IPS-20b (cell line): Measurements from ENCODE around the gene PLA2G2E.
"Not testable (repeated sequence)": the region's sequence is repeated elsewhere in the genome, so short reads cannot be mapped to it uniquely, and the experiment has no call there.

Experiments used
- H3K27ac ChIP-seq: one replicate; pipeline ENCODE4 v1.5.1; 2013; ENCODE audit warnings: low read length
- H3K27me3 ChIP-seq: 2 replicates; pipeline ENCODE4 v1.6.1; 2013; ENCODE audit warnings: mild to moderate bottlenecking, low read length, inconsistent platforms; ENCODE audit not compliant: insufficient read depth
- H3K36me3 ChIP-seq: 2 replicates; pipeline ENCODE4 v1.6.1; 2013; ENCODE audit warnings: low read depth, mild to moderate bottlenecking, inconsistent platforms, low read length, moderate library complexity; ENCODE audit not compliant: insufficient read depth
- H3K4me1 ChIP-seq: 2 replicates; pipeline ENCODE4 v1.6.1; 2013; ENCODE audit warnings: mild to moderate bottlenecking, control low read depth, inconsistent platforms, low read length, moderate library complexity; ENCODE audit not compliant: insufficient read depth
- H3K4me3 ChIP-seq: 2 replicates; pipeline ENCODE4 v1.5.1; 2013; ENCODE audit warnings: mild to moderate bottlenecking, low read length, inconsistent platforms
- H3K9ac ChIP-seq: 2 replicates; pipeline ENCODE4 v1.6.1; 2013; ENCODE audit warnings: low read depth, mild to moderate bottlenecking, inconsistent platforms, low read length, moderate library complexity
- H3K9me3 ChIP-seq: 2 replicates; pipeline ENCODE4 v1.6.1; 2013; ENCODE audit warnings: mild to moderate bottlenecking, low read depth, low read length, inconsistent platforms; ENCODE audit not compliant: insufficient read depth

PLA2G2E gene

DNA sequence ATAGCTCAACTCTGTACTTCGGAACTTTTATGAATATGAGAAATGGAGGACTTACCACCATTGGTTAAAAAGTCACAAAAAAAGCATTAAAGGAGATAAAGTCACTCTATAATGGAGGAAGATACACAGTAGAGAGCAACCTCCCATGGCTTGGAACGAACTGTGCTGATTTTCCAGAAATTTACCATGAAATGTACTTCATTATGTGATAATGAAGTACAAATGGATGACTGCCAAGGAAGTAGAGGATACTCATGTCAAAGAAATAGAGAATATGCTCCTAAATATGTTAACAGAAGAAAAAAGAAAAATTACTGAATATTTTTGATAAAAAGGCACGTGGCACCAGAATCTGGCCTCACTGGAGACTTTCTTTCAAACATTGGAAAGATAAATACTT, 23.6 kb upstream of the PLA2G2E start:
- Histone ChIP-seq H3K9ac (no peak overlapping the region), H3K4me3 (no peak overlapping the region), H3K27me3 (no peaks in the 10 kb centered on the region), H3K27ac (no peak overlapping the region), H3K4me1 (peaks cover 2% of the 10 kb centered on the region; the same call in 1 of the 2 replicates), H3K9me3 (no peaks in the 10 kb centered on the region), H3K36me3 (no peaks in the 10 kb centered on the region)

DNA sequence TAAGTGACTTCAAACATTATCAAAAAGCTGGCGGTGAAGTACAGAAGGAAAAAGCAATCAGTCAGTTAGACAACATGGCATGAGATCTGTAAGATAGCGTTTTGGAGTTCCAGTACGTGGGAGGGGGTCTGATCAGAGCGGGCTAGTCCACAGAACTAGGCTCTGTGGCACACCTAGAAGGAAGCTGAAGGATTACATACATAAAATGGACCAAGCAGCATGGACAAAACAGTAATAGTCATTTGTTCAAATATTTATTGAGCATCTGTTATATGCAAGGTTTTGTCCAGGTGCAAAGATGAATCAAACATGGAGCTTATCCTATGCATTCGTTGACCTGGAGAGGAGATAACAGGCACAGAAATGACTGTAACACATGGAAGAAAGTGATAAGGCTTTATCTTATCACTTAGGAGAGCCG, 22.9 kb upstream of the PLA2G2E start:
- Histone ChIP-seq H3K4me3 (no peak overlapping the region), H3K4me1 (peaks cover 2% of the 10 kb centered on the region; the same call in 1 of the 2 replicates), H3K36me3 (no peaks in the 10 kb centered on the region), H3K27ac (no peak overlapping the region), H3K9ac (no peak overlapping the region), H3K9me3 (no peaks in the 10 kb centered on the region), H3K27me3 (no peaks in the 10 kb centered on the region)

GRCh38 chr1:19945914-19946313, 22.5 kb upstream of the PLA2G2E start:
- Histone ChIP-seq H3K27ac (no peak overlapping the region), H3K27me3 (no peaks in the 10 kb centered on the region), H3K4me3 (no peak overlapping the region), H3K9me3 (no peaks in the 10 kb centered on the region), H3K36me3 (no peaks in the 10 kb centered on the region), H3K4me1 (peaks cover 2% of the 10 kb centered on the region; the same call in 1 of the 2 replicates), H3K9ac (no peak overlapping the region)

DNA sequence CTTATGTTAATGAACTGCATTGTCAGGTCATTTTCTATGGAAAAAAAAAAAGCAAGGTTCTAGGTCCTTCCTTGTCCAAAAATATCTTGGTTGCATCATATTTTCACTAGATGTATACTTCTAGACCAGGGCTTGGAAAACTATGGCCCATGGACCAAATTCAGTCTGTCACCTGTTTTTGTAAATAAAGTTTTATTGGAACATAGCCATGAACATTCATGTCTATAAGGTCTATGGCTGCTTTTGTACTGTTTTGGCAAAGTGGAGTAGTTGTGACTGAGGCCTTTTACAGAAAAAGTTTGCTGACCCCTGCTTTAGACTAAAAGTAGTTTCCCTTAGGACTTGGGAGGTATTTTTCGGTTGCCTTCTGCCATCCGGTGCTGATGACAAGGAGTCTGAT, 19.2 kb upstream of the PLA2G2E start:
- no peaks in the 10 kb centered on the region for H3K4me1 ChIP-seq
- no peaks in the 10 kb centered on the region for H3K27me3 ChIP-seq
- no peaks in the 10 kb centered on the region for H3K36me3 ChIP-seq
- no peaks in the 10 kb centered on the region for H3K9me3 ChIP-seq
- no peak overlapping the region for H3K9ac ChIP-seq
- no peak overlapping the region for H3K27ac ChIP-seq
- H3K4me3 ChIP-seq: no peak overlapping the region

DNA sequence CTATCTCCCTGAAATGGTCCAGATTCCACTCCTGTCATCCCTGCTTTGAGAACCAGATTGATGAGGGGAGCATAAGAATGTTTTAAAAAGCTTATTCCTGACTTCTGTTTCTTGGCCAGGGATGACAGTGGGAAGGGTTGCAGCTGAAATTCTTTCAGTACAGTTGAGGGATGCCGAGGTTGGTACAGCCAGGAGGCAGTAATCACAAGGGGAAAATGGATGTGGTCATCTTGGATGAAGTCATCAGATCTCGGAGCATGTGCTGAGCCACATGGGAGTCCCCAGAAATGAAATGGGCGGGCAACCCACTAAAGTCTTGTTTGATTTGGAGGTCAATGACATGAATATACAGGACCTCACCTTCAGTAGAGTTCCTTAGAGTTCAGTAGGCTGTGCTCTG, 18.7 kb upstream of the PLA2G2E start:
- Histone ChIP-seq H3K4me3 (no peak overlapping the region), H3K36me3 (no peaks in the 10 kb centered on the region), H3K9ac (no peak overlapping the region), H3K27me3 (no peaks in the 10 kb centered on the region), H3K4me1 (no peaks in the 10 kb centered on the region), H3K9me3 (no peaks in the 10 kb centered on the region), H3K27ac (no peak overlapping the region)

DNA sequence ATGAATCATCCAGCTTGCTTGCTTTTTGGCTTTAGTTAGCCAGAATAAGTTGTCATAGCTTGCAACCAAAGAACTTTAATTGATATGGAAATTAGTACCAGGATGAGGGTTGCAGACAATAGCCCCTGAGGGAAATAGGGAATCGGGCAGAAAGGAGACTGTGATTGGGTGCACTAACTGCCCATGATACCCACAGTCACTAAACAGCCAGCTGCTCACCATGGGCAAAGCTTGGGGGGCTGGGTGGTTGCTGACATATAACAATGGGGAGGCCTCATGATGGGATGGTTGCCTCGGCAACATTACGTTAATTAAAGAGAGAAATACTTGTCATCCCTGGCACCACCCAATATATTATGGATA, 17.8 kb upstream of the PLA2G2E start:
- Histone ChIP-seq H3K9me3 (no peaks in the 10 kb centered on the region), H3K4me1 (no peaks in the 10 kb centered on the region), H3K27me3 (no peaks in the 10 kb centered on the region), H3K9ac (no peak overlapping the region), H3K4me3 (no peak overlapping the region), H3K36me3 (no peaks in the 10 kb centered on the region), H3K27ac (no peak overlapping the region)

GRCh38 chr1:19940486-19941205, 17.2 kb upstream of the PLA2G2E start:
- H3K9ac ChIP-seq: no peak overlapping the region
- H3K4me1 ChIP-seq: no peaks in the 10 kb centered on the region
- H3K4me3 ChIP-seq: no peak overlapping the region
- no peak overlapping the region for H3K27ac ChIP-seq
- H3K27me3 ChIP-seq: no peaks in the 10 kb centered on the region
- no peaks in the 10 kb centered on the region for H3K36me3 ChIP-seq
- no peaks in the 10 kb centered on the region for H3K9me3 ChIP-seq

DNA sequence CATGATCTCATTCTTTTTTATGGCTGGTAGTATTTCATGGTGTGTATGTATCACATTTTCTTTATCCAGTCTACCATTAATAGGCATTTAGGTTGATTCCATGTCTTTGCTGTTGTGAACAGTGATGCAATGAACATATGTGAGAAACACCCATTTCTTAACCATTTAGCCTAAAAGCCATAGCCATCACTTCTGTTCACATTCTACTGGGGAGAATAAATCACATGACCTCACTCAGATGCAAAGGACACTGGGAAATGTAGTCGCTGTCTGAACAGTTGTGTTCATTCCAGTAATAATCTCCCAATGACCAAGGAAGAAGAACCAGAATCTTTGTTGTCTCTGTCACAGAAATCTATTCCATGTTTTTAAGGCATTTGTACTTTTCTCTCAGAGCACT, 15.1 kb upstream of the PLA2G2E start:
- H3K9me3 ChIP-seq: no peaks in the 10 kb centered on the region
- H3K27ac ChIP-seq: no peak overlapping the region
- no peaks in the 10 kb centered on the region for H3K4me1 ChIP-seq
- H3K36me3 ChIP-seq: no peaks in the 10 kb centered on the region
- H3K4me3 ChIP-seq: no peak overlapping the region
- no peak overlapping the region for H3K9ac ChIP-seq
- H3K27me3 ChIP-seq: no peaks in the 10 kb centered on the region

- no peaks in the 10 kb centered on the region for H3K27me3 ChIP-seq
- H3K4me3 ChIP-seq: no peak overlapping the region
- no peak overlapping the region for H3K9ac ChIP-seq
- H3K27ac ChIP-seq: no peak overlapping the region
- no peaks in the 10 kb centered on the region for H3K36me3 ChIP-seq
- H3K9me3 ChIP-seq: peaks cover 21% of the 10 kb centered on the region
- no peaks in the 10 kb centered on the region for H3K4me1 ChIP-seq
Observed at GRCh38 chr1:19936061-19936750, 12.8 kb upstream of the PLA2G2E start.

GRCh38 chr1:19934336-19934735, 10.9 kb upstream of the PLA2G2E start:
- no peaks in the 10 kb centered on the region for H3K4me1 ChIP-seq
- peaks cover 29% of the 10 kb centered on the region for H3K9me3 ChIP-seq
- no peaks in the 10 kb centered on the region for H3K27me3 ChIP-seq
- H3K36me3 ChIP-seq: no peaks in the 10 kb centered on the region
- no peak overlapping the region for H3K4me3 ChIP-seq
- no peak overlapping the region for H3K27ac ChIP-seq
- H3K9ac ChIP-seq: no peak overlapping the region

GRCh38 chr1:19932866-19933265, 9.4 kb upstream of the PLA2G2E start:
- Histone ChIP-seq H3K27ac (no peak overlapping the region), H3K27me3 (no peaks in the 10 kb centered on the region), H3K36me3 (no peaks in the 10 kb centered on the region), H3K4me1 (no peaks in the 10 kb centered on the region), H3K9ac (no peak overlapping the region), H3K9me3 (peaks cover 29% of the 10 kb centered on the region), H3K4me3 (no peak overlapping the region)

DNA sequence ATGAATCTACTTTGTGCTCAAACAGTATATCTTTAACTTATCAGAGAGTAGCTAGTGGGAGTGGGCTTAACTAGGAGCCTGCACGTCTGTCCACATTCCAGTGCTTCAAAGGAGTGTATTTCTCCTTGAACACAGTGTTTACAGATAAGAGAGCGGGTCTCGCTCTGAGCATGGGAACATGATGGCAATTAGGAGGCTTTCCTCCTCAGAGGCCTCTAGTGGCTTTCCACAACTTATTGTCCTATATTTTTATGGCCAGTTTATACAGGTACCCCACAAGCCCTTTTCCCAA, 3.7 kb upstream of the PLA2G2E start:
- H3K27me3 ChIP-seq, H3K4me3 ChIP-seq, H3K27ac ChIP-seq, H3K36me3 ChIP-seq, H3K9ac ChIP-seq, H3K4me1 ChIP-seq: not testable (repeated sequence)
- peaks cover 16% of the 10 kb centered on the region for H3K9me3 ChIP-seq
